HepG2 (cell line): ENCODE results near the gene STEAP3. TPM values are rescaled to one million over a fixed set of nuclear protein-coding genes. Genes with fewer than 3 reads are reported as not detected.

ENCODE experiments used
- BRCA1 ChIP-seq: sonication (generic); formaldehyde crosslinking; IDR thresholded peaks from 2 replicates; pipeline ENCODE4 v1.4.0; 2020; ENCODE audit warnings: missing genetic modification reagents
- HNF4G ChIP-seq, 2 experiments: sonication (generic) in 1 of 2; formaldehyde crosslinking in 1 of 2; IDR thresholded peaks; 2 replicates each; pipeline versions ENCODE4 v1.4.0 to v1.6.1; 2011 to 2020; ENCODE audit warnings: borderline replicate concordance in 2 of 2, low read depth in 2 of 2, mild to moderate bottlenecking in 2 of 2, low read length in 1 of 2, missing genetic modification reagents in 1 of 2, moderate library complexity in 1 of 2
- HNRNPH1 ChIP-seq: fragments of 200-400 bp; formaldehyde crosslinking; optimal IDR thresholded peaks from 2 replicates; pipeline ENCODE3; 2017; ENCODE audit warnings: mild to moderate bottlenecking, low read depth, low read length
- KDM5B ChIP-seq: sonication (generic); formaldehyde crosslinking; IDR thresholded peaks from 2 replicates; pipeline ENCODE4 v1.4.0; 2020; ENCODE audit warnings: missing genetic modification reagents, mild to moderate bottlenecking, borderline replicate concordance
- LCORL ChIP-seq, 2 experiments: fragments of 450-650 bp in 1 of 2; sonication (generic) in 1 of 2; formaldehyde crosslinking in 1 of 2; IDR thresholded peaks; 2 replicates each; pipeline versions ENCODE4 v1.5.0 to v1.6.1; 2017 to 2020; ENCODE audit warnings: antibody characterized with exemption in 1 of 2, missing genetic modification reagents in 1 of 2
- MZF1 ChIP-seq: sonication (generic); formaldehyde crosslinking; IDR thresholded peaks from 2 replicates; pipeline ENCODE4 v1.8.1; 2023; ENCODE audit warnings: mild to moderate bottlenecking, missing genetic modification reagents, borderline replicate concordance
- NCOA2 ChIP-seq: sonication (generic); formaldehyde crosslinking; IDR thresholded peaks from 2 replicates; pipeline ENCODE4 v1.8.0; 2022; ENCODE audit warnings: inconsistent platforms
- NR3C1 ChIP-seq: sonication (generic); formaldehyde crosslinking; IDR thresholded peaks from 2 replicates; pipeline ENCODE4 v1.4.0; 2020; ENCODE audit warnings: missing genetic modification reagents
- PHF8 ChIP-seq: sonication (generic); formaldehyde crosslinking; IDR thresholded peaks from 2 replicates; pipeline ENCODE4 v1.5.0; 2020; ENCODE audit warnings: missing genetic modification reagents
- POLR2G ChIP-seq: fragments of 200-400 bp; formaldehyde crosslinking; IDR thresholded peaks from 2 replicates; pipeline ENCODE4 v1.6.1; 2018; ENCODE audit warnings: mild to moderate bottlenecking, low read depth, low read length, moderate library complexity
- RFX5 ChIP-seq: IDR thresholded peaks from 2 replicates; pipeline ENCODE4 v1.6.1; 2011; ENCODE audit warnings: low read depth, low read length, improper control_type of control experiment
- SIN3A ChIP-seq: IDR thresholded peaks from 2 replicates; pipeline ENCODE4 v1.6.1; 2011; ENCODE audit warnings: low read depth, mild to moderate bottlenecking, control low read depth, low read length, borderline replicate concordance
- SKI ChIP-seq: fragments of 450-650 bp; IDR thresholded peaks from one replicate; pipeline ENCODE4 v1.6.1; 2018; ENCODE audit warnings: mild to moderate bottlenecking; ENCODE audit not compliant: partially characterized antibody
- SNRNP70 ChIP-seq: fragments of 200-400 bp; formaldehyde crosslinking; IDR thresholded peaks from 2 replicates; pipeline ENCODE4 v1.6.1; 2017; ENCODE audit warnings: mild to moderate bottlenecking, low read depth, low read length, moderate library complexity
- SOX6 ChIP-seq, 2 experiments: fragments of 450-650 bp in 1 of 2; sonication (generic) in 1 of 2; formaldehyde crosslinking in 1 of 2; IDR thresholded peaks; 2 replicates each; pipeline versions ENCODE4 v1.4.0 to v1.6.1; 2017 to 2020; ENCODE audit warnings: antibody characterized with exemption in 1 of 2, mild to moderate bottlenecking in 1 of 2, missing genetic modification reagents in 1 of 2
- SRY ChIP-seq: sonication (generic); formaldehyde crosslinking; IDR thresholded peaks from 2 replicates; pipeline ENCODE4 v1.8.0; 2022; ENCODE audit warnings: mild to moderate bottlenecking, missing genetic modification reagents
- TMF1 ChIP-seq: sonication (generic); formaldehyde crosslinking; IDR thresholded peaks from 2 replicates; pipeline ENCODE4 v1.8.1; 2022; ENCODE audit warnings: low read depth, missing genetic modification reagents
- ZEB1 ChIP-seq: IDR thresholded peaks from 2 replicates; pipeline ENCODE4 v1.6.1; 2012; ENCODE audit warnings: mild to moderate bottlenecking, low read depth, inconsistent platforms; ENCODE audit not compliant: insufficient replicate concordance
- ZFP36L1 ChIP-seq: sonication (generic); formaldehyde crosslinking; IDR thresholded peaks from 2 replicates; pipeline ENCODE4 v1.8.0; 2022; ENCODE audit warnings: mild to moderate bottlenecking, missing genetic modification reagents, moderate library complexity
- ZNF10 ChIP-seq: sonication (generic); formaldehyde crosslinking; IDR thresholded peaks from 2 replicates; pipeline ENCODE4 v1.4.0; 2020; ENCODE audit warnings: mild to moderate bottlenecking, low read depth, missing genetic modification reagents, borderline replicate concordance
- ZNF234 ChIP-seq: sonication (generic); formaldehyde crosslinking; conservative IDR thresholded peaks from 2 replicates; pipeline ENCODE4 v1.5.1; 2020; ENCODE audit warnings: mild to moderate bottlenecking, missing genetic modification reagents
- ZNF253 ChIP-seq: sonication (generic); formaldehyde crosslinking; IDR thresholded peaks from 2 replicates; pipeline ENCODE4 v1.8.0; 2022; ENCODE audit warnings: mild to moderate bottlenecking, missing genetic modification reagents, borderline replicate concordance
- ZNF549 ChIP-seq: sonication (generic); formaldehyde crosslinking; IDR thresholded peaks from 2 replicates; pipeline ENCODE4 v1.5.0; 2020; ENCODE audit warnings: missing genetic modification reagents
- ZNF777 ChIP-seq: sonication (generic); formaldehyde crosslinking; IDR thresholded peaks from 2 replicates; pipeline ENCODE4 v1.4.0; 2020; ENCODE audit warnings: missing genetic modification reagents
- ZNF788 ChIP-seq: sonication (generic); formaldehyde crosslinking; IDR thresholded peaks from 2 replicates; pipeline ENCODE4 v1.5.0; 2020; ENCODE audit warnings: mild to moderate bottlenecking, missing genetic modification reagents, borderline replicate concordance
- polyA plus RNA-seq, 8 experiments: library from polyadenylated mRNA; depleted of rRNA in 3 of 8; stranded (reverse) in 7 of 8; unstranded in 1 of 8; fragments of >200 nt; fragmentation: Illumina TruSeq in 4 of 8; extraction: Trizol in 4 of 8; gene quantifications; 2 replicates each; pipeline versions ENCODE4 v1.2.1 to v1.2.3, GENCODE V29; 2011 to 2016; ENCODE audit warnings: low read depth in 4 of 8, missing spikeins in 1 of 8, mixed read lengths in 1 of 8; ENCODE audit not compliant: insufficient read depth in 1 of 8
- total RNA-seq, 5 experiments: library from RNA; depleted of rRNA; stranded (reverse); fragments of >200 nt; fragmentation: Illumina TruSeq; extraction: Trizol; gene quantifications; 2 replicates each; pipeline ENCODE4 v1.2.3, GENCODE V29; 2016; ENCODE audit warnings: low read depth in 1 of 5
- TF ChIP-seq, protein P1 (sequence below): sonication (generic); formaldehyde crosslinking; IDR thresholded peaks from 2 replicates; pipeline ENCODE4 v1.4.0; 2020; ENCODE audit warnings: mild to moderate bottlenecking, low read depth, missing genetic modification reagents
- TF ChIP-seq, protein P2 (sequence below): sonication (generic); formaldehyde crosslinking; IDR thresholded peaks from 2 replicates; pipeline ENCODE4 v1.4.0; 2020; ENCODE audit warnings: missing genetic modification reagents
- TF ChIP-seq, protein P3 (sequence below): sonication (generic); formaldehyde crosslinking; IDR thresholded peaks from 2 replicates; pipeline ENCODE4 v1.4.0; 2020; ENCODE audit warnings: missing genetic modification reagents

STEAP3 gene
- total and polyA plus RNA-seq, 2 of the 13 experiments (the other 11 are each of a cell fraction or from before 2014, with no cell fraction given), result 7.3 to 21.1 TPM

DNA sequence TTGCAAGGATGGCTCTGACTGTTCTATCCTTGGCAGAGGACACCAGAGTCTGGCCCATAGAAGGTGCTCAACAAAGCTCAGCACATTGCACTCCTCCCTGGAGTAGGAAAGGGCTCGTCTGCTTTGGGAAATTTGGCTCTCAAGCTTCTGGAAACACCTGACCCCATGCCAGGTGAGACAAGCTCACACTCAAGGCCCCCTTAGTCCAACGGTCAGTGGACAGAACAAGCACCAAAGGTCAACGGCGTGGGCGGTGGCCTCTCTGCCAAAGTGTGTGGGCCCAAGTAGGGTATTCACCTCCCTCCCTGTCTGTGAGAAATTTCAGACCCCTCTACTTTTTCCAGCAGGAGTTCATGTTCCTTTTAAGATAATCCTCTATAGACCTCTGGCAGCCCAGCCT is 2.0 kb upstream of the STEAP3 start (continued):
- TF ChIP-seq ZNF10 (CRISPR knock-in tag), result no peak
- TF ChIP-seq NR3C1 (CRISPR knock-in tag), result no peak
- no peak for TF ChIP-seq SKI
- no peak for TF ChIP-seq ZNF777
- TF ChIP-seq ZNF549 (CRISPR knock-in tag), result no peak
- no peak for TF ChIP-seq SOX6 (IDR thresholded peaks at IDR 0.05)
- TF ChIP-seq SOX6 (CRISPR knock-in tag; IDR thresholded peaks at IDR 0.05), result 0 out of 2 replicates have a peak, but pooled peaks have one; percentile 15
- no peak for TF ChIP-seq NCOA2 (CRISPR knock-in tag)
- TF ChIP-seq ZNF253 (CRISPR knock-in tag), result no peak
- TF ChIP-seq TMF1 (CRISPR knock-in tag), result no peak
- TF ChIP-seq KDM5B (CRISPR knock-in tag), result peak; percentile 44; the same call in 1 of the 2 replicates
- no peak for TF ChIP-seq SNRNP70
- TF ChIP-seq SIN3A, result no peak
- TF ChIP-seq SRY (CRISPR knock-in tag), result no peak
- no peak for TF ChIP-seq LCORL (IDR thresholded peaks at IDR 0.05)
- peak; percentile 75; the same call in 1 of the 2 replicates for TF ChIP-seq LCORL (CRISPR knock-in tag; IDR thresholded peaks at IDR 0.05)
- no peak for TF ChIP-seq POLR2G
- no peak for TF ChIP-seq ZNF788 (CRISPR knock-in tag)
- TF ChIP-seq ZEB1, result peak; percentile 63
- peak; percentile 76 for TF ChIP-seq HNF4G (IDR thresholded peaks at IDR 0.05; ENCODE audit: borderline replicate concordance, low read depth, low read length)
- TF ChIP-seq HNF4G (CRISPR knock-in tag; IDR thresholded peaks at IDR 0.05; ENCODE audit: borderline replicate concordance, low read depth), result no peak
- TF ChIP-seq ZNF234 (CRISPR knock-in tag), result no peak
- TF ChIP-seq, protein P1, sequence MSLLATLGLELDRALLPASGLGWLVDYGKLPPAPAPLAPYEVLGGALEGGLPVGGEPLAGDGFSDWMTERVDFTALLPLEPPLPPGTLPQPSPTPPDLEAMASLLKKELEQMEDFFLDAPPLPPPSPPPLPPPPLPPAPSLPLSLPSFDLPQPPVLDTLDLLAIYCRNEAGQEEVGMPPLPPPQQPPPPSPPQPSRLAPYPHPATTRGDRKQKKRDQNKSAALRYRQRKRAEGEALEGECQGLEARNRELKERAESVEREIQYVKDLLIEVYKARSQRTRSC (CRISPR knock-in tag), result no peak
- TF ChIP-seq BRCA1, result no peak
- TF ChIP-seq, protein P2, sequence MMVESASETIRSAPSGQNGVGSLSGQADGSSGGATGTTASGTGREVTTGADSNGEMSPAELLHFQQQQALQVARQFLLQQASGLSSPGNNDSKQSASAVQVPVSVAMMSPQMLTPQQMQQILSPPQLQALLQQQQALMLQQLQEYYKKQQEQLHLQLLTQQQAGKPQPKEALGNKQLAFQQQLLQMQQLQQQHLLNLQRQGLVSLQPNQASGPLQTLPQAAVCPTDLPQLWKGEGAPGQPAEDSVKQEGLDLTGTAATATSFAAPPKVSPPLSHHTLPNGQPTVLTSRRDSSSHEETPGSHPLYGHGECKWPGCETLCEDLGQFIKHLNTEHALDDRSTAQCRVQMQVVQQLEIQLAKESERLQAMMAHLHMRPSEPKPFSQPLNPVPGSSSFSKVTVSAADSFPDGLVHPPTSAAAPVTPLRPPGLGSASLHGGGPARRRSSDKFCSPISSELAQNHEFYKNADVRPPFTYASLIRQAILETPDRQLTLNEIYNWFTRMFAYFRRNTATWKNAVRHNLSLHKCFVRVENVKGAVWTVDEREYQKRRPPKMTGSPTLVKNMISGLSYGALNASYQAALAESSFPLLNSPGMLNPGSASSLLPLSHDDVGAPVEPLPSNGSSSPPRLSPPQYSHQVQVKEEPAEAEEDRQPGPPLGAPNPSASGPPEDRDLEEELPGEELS (CRISPR knock-in tag), result no peak
- TF ChIP-seq, protein P3, sequence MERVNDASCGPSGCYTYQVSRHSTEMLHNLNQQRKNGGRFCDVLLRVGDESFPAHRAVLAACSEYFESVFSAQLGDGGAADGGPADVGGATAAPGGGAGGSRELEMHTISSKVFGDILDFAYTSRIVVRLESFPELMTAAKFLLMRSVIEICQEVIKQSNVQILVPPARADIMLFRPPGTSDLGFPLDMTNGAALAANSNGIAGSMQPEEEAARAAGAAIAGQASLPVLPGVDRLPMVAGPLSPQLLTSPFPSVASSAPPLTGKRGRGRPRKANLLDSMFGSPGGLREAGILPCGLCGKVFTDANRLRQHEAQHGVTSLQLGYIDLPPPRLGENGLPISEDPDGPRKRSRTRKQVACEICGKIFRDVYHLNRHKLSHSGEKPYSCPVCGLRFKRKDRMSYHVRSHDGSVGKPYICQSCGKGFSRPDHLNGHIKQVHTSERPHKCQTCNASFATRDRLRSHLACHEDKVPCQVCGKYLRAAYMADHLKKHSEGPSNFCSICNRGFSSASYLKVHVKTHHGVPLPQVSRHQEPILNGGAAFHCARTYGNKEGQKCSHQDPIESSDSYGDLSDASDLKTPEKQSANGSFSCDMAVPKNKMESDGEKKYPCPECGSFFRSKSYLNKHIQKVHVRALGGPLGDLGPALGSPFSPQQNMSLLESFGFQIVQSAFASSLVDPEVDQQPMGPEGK, result 0 out of 2 replicates have a peak, but pooled peaks have one; percentile 21
- no peak for TF ChIP-seq ZFP36L1 (CRISPR knock-in tag)
- TF ChIP-seq RFX5, result no peak
- no peak for TF ChIP-seq MZF1 (CRISPR knock-in tag)
- no peak for TF ChIP-seq HNRNPH1
- no peak for TF ChIP-seq PHF8 (CRISPR knock-in tag)
